ENCODE results near the gene ZNF665. TPM values are rescaled to one million over a fixed set of nuclear protein-coding genes. Genes with fewer than 3 reads are reported as not detected.
"Not testable (repeated sequence)": the region's sequence is repeated elsewhere in the genome, so short reads cannot be mapped to it uniquely, and the experiment has no call there.

The ZNF665 gene
- total RNA-seq (1 to 10 TPM; 2.5 to 5.3 (median 3.3) TPM), total RNA-seq (0.38 to 10.1 (median 1.6) reads per million in 29 experiments)
- total RNA-seq (2013) = 8.1 TPM

- Histone ChIP-seq H3K27me3 (replicated peaks in 1 of 2; ENCODE audit: control insufficient read depth in 2 of 2, extremely low read depth in 1 of 2, insufficient read depth in 2 of 2, low read length in 1 of 2) (peaks cover 0 to 3% of the 10 kb centered on the region in 2 experiments), H3K4me1 (ENCODE audit: control insufficient read depth in 1 of 2, extremely low read depth in 1 of 2, insufficient read depth in 2 of 2, low read length in 2 of 2) (peaks cover 4 to 23% of the 10 kb centered on the region in 2 experiments), H3K27ac (ENCODE audit: low read length) (peak within 1 kb of the TSS; percentile 83), H3K36me3 (ENCODE audit: control insufficient read depth in 2 of 2, extremely low read depth in 1 of 2, insufficient read depth in 1 of 2, low read length in 1 of 2) (no peaks in the 10 kb centered on the region), H3K9me3 (no peaks in the 10 kb centered on the region), H3K4me3 (ENCODE audit: control insufficient read depth in 1 of 2, extremely low read depth in 1 of 2, low read length in 1 of 2) (peak within 1 kb of the TSS; percentile 76 to 96)
- peak within 1 kb of the TSS; percentile 82 to 91 for H3K27ac Mint-ChIP-seq
- peaks cover 35 to 45% (median 37%) of the 10 kb centered on the region in 3 donors for H3K4me1 Mint-ChIP-seq
- peaks cover 0 to 34% (median 18%) of the 10 kb centered on the region in 3 donors for H3K9me3 Mint-ChIP-seq
- peaks cover 0 to 3% of the 10 kb centered on the region in 2 donors for H3K27me3 Mint-ChIP-seq
- H3K4me3 Mint-ChIP-seq = peak within 1 kb of the TSS; percentile 86 to 92 (median 86)
- POLR2A ChIA-PET = no interaction called here
- 3% methylated on average over 46 of the region's 53 CpGs for WGBS (ENCODE audit: insufficient coverage)
- CTCF ChIA-PET = no interaction called here
- H3K36me3 Mint-ChIP-seq = peaks cover 28% of the 10 kb centered on the region
- ATAC-seq (replicated peaks in 1 of 4) (peak; percentile 32 to 59 (median 56)), DNase-seq (peak; percentile 52 to 86 (median 75))
Observed at GRCh38 chr19:53192771-53193534, at the start of gene ZNF665. ZNF665 (minus strand) TSS chr19:53193358; CDS start chr19:53182898, 10,460 bp downstream.

GRCh38 chr19:53237114-53237777 lies 44.1 kb upstream of the ZNF665 start:
- H3K4me1 Mint-ChIP-seq = no peaks in the 10 kb centered on the region
- POLR2A ChIA-PET = interaction anchor here in 1 of 2 donors (0.5 kb wide), 1 partner anchor 202 kb away, joined by 7 read pairs; no protein-coding TSS in a partner anchor
- H3K9me3 Mint-ChIP-seq = peaks cover 40 to 68% (median 53%) of the 10 kb centered on the region in 3 donors
- peaks cover 62% of the 10 kb centered on the region for H3K36me3 Mint-ChIP-seq
- CTCF ChIA-PET = no interaction called here
- no CpG with 5 or more reads among the region's 4 CpGs for WGBS (ENCODE audit: insufficient coverage)
- DNase-seq (no peak), ATAC-seq (replicated peaks in 1 of 4) (no peak)
- Histone ChIP-seq H3K9me3 (peaks cover 43% of the 10 kb centered on the region), H3K27me3 (replicated peaks in 1 of 2; ENCODE audit: control insufficient read depth in 2 of 2, extremely low read depth in 1 of 2, insufficient read depth in 2 of 2, low read length in 1 of 2) (no peaks in the 10 kb centered on the region), H3K4me3 (ENCODE audit: control insufficient read depth in 1 of 2, extremely low read depth in 1 of 2, low read length in 1 of 2) (no peak overlapping the region), H3K4me1 (ENCODE audit: control insufficient read depth in 1 of 2, extremely low read depth in 1 of 2, insufficient read depth in 2 of 2, low read length in 2 of 2) (no peaks in the 10 kb centered on the region), H3K27ac (ENCODE audit: low read length) (no peak overlapping the region), H3K36me3 (ENCODE audit: control insufficient read depth in 2 of 2, extremely low read depth in 1 of 2, insufficient read depth in 1 of 2, low read length in 1 of 2) (peaks cover 6% of the 10 kb centered on the region in 2 donors)
- no peaks in the 10 kb centered on the region for H3K27me3 Mint-ChIP-seq
- no peak overlapping the region for H3K27ac Mint-ChIP-seq
- no peak overlapping the region for H3K4me3 Mint-ChIP-seq

GRCh38 chr19:53224606-53225005 lies 31.4 kb upstream of the ZNF665 start:
- Histone ChIP-seq H3K9me3 (peaks cover 4% of the 10 kb centered on the region), H3K27ac (ENCODE audit: low read length) (no peak overlapping the region), H3K36me3 (ENCODE audit: control insufficient read depth in 2 of 2, extremely low read depth in 1 of 2, insufficient read depth in 1 of 2, low read length in 1 of 2) (no peaks in the 10 kb centered on the region), H3K27me3 (replicated peaks in 1 of 2; ENCODE audit: control insufficient read depth in 2 of 2, extremely low read depth in 1 of 2, insufficient read depth in 2 of 2, low read length in 1 of 2) (no peaks in the 10 kb centered on the region), H3K4me1 (ENCODE audit: control insufficient read depth in 1 of 2, extremely low read depth in 1 of 2, insufficient read depth in 2 of 2, low read length in 2 of 2) (no peaks in the 10 kb centered on the region), H3K4me3 (ENCODE audit: control insufficient read depth in 1 of 2, extremely low read depth in 1 of 2, low read length in 1 of 2) (no peak overlapping the region)
- Mint-ChIP-seq H3K27me3 (no peaks in the 10 kb centered on the region), H3K9me3 (peaks cover 6 to 47% (median 44%) of the 10 kb centered on the region in 3 donors), H3K4me3 (no peak overlapping the region), H3K36me3 (peaks cover 26% of the 10 kb centered on the region), H3K27ac (no peak overlapping the region), H3K4me1 (no peaks in the 10 kb centered on the region)
- POLR2A ChIA-PET = no interaction called here
- CTCF ChIA-PET = no interaction called here
- DNase-seq = no peak
- ATAC-seq (replicated peaks in 1 of 4) = no peak
- 100% methylated on average over 1 of the region's 20 CpGs for WGBS (ENCODE audit: insufficient coverage)

- ATAC-seq (replicated peaks in 1 of 4); CTCF ChIA-PET; H3K4me1 Mint-ChIP-seq; H3K4me3 Mint-ChIP-seq; DNase-seq; H3K4me3 ChIP-seq (ENCODE audit: control insufficient read depth in 1 of 2, extremely low read depth in 1 of 2, low read length in 1 of 2); H3K27ac Mint-ChIP-seq; H3K36me3 ChIP-seq (ENCODE audit: control insufficient read depth in 2 of 2, extremely low read depth in 1 of 2, insufficient read depth in 1 of 2, low read length in 1 of 2); H3K27ac ChIP-seq (ENCODE audit: low read length); H3K27me3 Mint-ChIP-seq; H3K27me3 ChIP-seq (replicated peaks in 1 of 2; ENCODE audit: control insufficient read depth in 2 of 2, extremely low read depth in 1 of 2, insufficient read depth in 2 of 2, low read length in 1 of 2); H3K4me1 ChIP-seq (ENCODE audit: control insufficient read depth in 1 of 2, extremely low read depth in 1 of 2, insufficient read depth in 2 of 2, low read length in 2 of 2); POLR2A ChIA-PET: not testable (repeated sequence)
- Mint-ChIP-seq H3K36me3 (peaks cover 29% of the 10 kb centered on the region), H3K9me3 (peaks cover 10 to 51% (median 44%) of the 10 kb centered on the region in 3 donors)
- WGBS (ENCODE audit: insufficient coverage) = no CpG with 5 or more reads among the region's 28 CpGs
- peaks cover 11% of the 10 kb centered on the region for H3K9me3 ChIP-seq
Observed at GRCh38 chr19:53222716-53223115, 29.6 kb upstream of the ZNF665 start.

GRCh38 chr19:53212703-53213320 lies 19.7 kb upstream of the ZNF665 start:
- H3K4me3 Mint-ChIP-seq = no peak overlapping the region
- Histone ChIP-seq H3K9me3 (peaks cover 38% of the 10 kb centered on the region), H3K27me3 (replicated peaks in 1 of 2; ENCODE audit: control insufficient read depth in 2 of 2, extremely low read depth in 1 of 2, insufficient read depth in 2 of 2, low read length in 1 of 2) (no peaks in the 10 kb centered on the region), H3K4me3 (ENCODE audit: control insufficient read depth in 1 of 2, extremely low read depth in 1 of 2, low read length in 1 of 2) (peak overlapping the region in 1 of 2 donors; percentile 23), H3K27ac (ENCODE audit: low read length) (no peak overlapping the region), H3K36me3 (ENCODE audit: control insufficient read depth in 2 of 2, extremely low read depth in 1 of 2, insufficient read depth in 1 of 2, low read length in 1 of 2) (peaks cover 0 to 13% of the 10 kb centered on the region in 2 donors), H3K4me1 (ENCODE audit: control insufficient read depth in 1 of 2, extremely low read depth in 1 of 2, insufficient read depth in 2 of 2, low read length in 2 of 2) (no peaks in the 10 kb centered on the region)
- H3K4me1 Mint-ChIP-seq = no peaks in the 10 kb centered on the region
- POLR2A ChIA-PET = no interaction called here
- DNase-seq (no peak), ATAC-seq (replicated peaks in 1 of 4) (no peak)
- H3K9me3 Mint-ChIP-seq = peaks cover 12 to 60% (median 45%) of the 10 kb centered on the region in 3 donors
- WGBS (ENCODE audit: insufficient coverage) = no CpG with 5 or more reads among the region's 2 CpGs
- H3K36me3 Mint-ChIP-seq = peaks cover 59% of the 10 kb centered on the region
- no peaks in the 10 kb centered on the region for H3K27me3 Mint-ChIP-seq
- CTCF ChIA-PET = no interaction called here
- no peak overlapping the region for H3K27ac Mint-ChIP-seq

GRCh38 chr19:53211554-53211953 lies 18.4 kb upstream of the ZNF665 start:
- WGBS (ENCODE audit: insufficient coverage) = no CpG with 5 or more reads among the region's 3 CpGs
- H3K4me3 ChIP-seq (ENCODE audit: control insufficient read depth in 1 of 2, extremely low read depth in 1 of 2, low read length in 1 of 2) = not testable (repeated sequence)

More at GRCh38 chr19:53211554-53211953, 18.4 kb upstream of the ZNF665 start:
- H3K4me1 ChIP-seq (ENCODE audit: control insufficient read depth in 1 of 2, extremely low read depth in 1 of 2, insufficient read depth in 2 of 2, low read length in 2 of 2); CTCF ChIA-PET; H3K4me1 Mint-ChIP-seq; POLR2A ChIA-PET; ATAC-seq (replicated peaks in 1 of 4); H3K4me3 Mint-ChIP-seq; H3K27ac Mint-ChIP-seq; H3K27ac ChIP-seq (ENCODE audit: low read length); H3K27me3 Mint-ChIP-seq; H3K27me3 ChIP-seq (replicated peaks in 1 of 2; ENCODE audit: control insufficient read depth in 2 of 2, extremely low read depth in 1 of 2, insufficient read depth in 2 of 2, low read length in 1 of 2); DNase-seq: not testable (repeated sequence)
- Mint-ChIP-seq H3K36me3 (peaks cover 70% of the 10 kb centered on the region), H3K9me3 (peaks cover 18 to 70% (median 52%) of the 10 kb centered on the region in 3 donors)
- Histone ChIP-seq H3K36me3 (ENCODE audit: control insufficient read depth in 2 of 2, extremely low read depth in 1 of 2, insufficient read depth in 1 of 2, low read length in 1 of 2) (peaks cover 0 to 13% of the 10 kb centered on the region in 2 donors), H3K9me3 (peaks cover 38% of the 10 kb centered on the region)
